HEK293 (cell line): ENCODE data around the gene ZCCHC8.

Source experiments
- IKZF3 ChIP-seq: fragments of 450-650 bp; IDR thresholded peaks from 2 replicates; pipeline ENCODE4 v1.5.0; 2018; ENCODE audit warnings: missing biosample characterization, mild to moderate bottlenecking, missing genetic modification characterization, moderate library complexity
- KLF10 ChIP-seq: fragments of 450-650 bp; IDR thresholded peaks from 2 replicates; pipeline ENCODE4 v1.5.1; 2018; ENCODE audit warnings: missing biosample characterization, mild to moderate bottlenecking, missing genetic modification characterization
- KLF7 ChIP-seq: fragments of 450-650 bp; formaldehyde crosslinking; IDR thresholded peaks from 2 replicates; pipeline ENCODE4 v1.5.1; 2016; ENCODE audit warnings: missing biosample characterization, missing genetic modification characterization, borderline replicate concordance
- MZF1 ChIP-seq: fragments of 450-650 bp; formaldehyde crosslinking; IDR thresholded peaks from 2 replicates; pipeline ENCODE4 v1.5.1; 2017; ENCODE audit warnings: missing biosample characterization, missing genetic modification characterization, borderline replicate concordance
- PATZ1 ChIP-seq: fragments of 450-650 bp; formaldehyde crosslinking; IDR thresholded peaks from 2 replicates; pipeline ENCODE4 v1.5.1; 2016; ENCODE audit warnings: missing biosample characterization, missing genetic modification characterization
- SCRT2 ChIP-seq: fragments of 450-650 bp; formaldehyde crosslinking; IDR thresholded peaks from 2 replicates; pipeline ENCODE4 v1.5.1; 2016; ENCODE audit warnings: missing biosample characterization, missing genetic modification characterization
- SP7 ChIP-seq: fragments of 450-650 bp; formaldehyde crosslinking; IDR thresholded peaks from 2 replicates; pipeline ENCODE4 v1.5.1; 2016; ENCODE audit warnings: missing biosample characterization, missing genetic modification characterization
- WT1 ChIP-seq: fragments of 450-650 bp; formaldehyde crosslinking; IDR thresholded peaks from 2 replicates; pipeline ENCODE4 v1.5.1; 2016; ENCODE audit warnings: missing biosample characterization, missing genetic modification characterization
- ZBTB8A ChIP-seq: fragments of 450-650 bp; formaldehyde crosslinking; IDR thresholded peaks from 2 replicates; pipeline ENCODE4 v1.5.1; 2016; ENCODE audit warnings: missing biosample characterization, missing genetic modification characterization
- ZEB2 ChIP-seq: fragments of 450-650 bp; formaldehyde crosslinking; IDR thresholded peaks from 2 replicates; pipeline ENCODE4 v1.5.1; 2016; ENCODE audit warnings: missing biosample characterization, missing genetic modification characterization
- ZNF10 ChIP-seq: fragments of 450-650 bp; formaldehyde crosslinking; IDR thresholded peaks from 2 replicates; pipeline ENCODE4 v1.5.1; 2017; ENCODE audit warnings: missing biosample characterization, missing genetic modification characterization
- ZNF112 ChIP-seq: fragments of 450-650 bp; formaldehyde crosslinking; IDR thresholded peaks from 2 replicates; pipeline ENCODE4 v1.5.0; 2017; ENCODE audit warnings: missing biosample characterization, missing genetic modification characterization
- ZNF335 ChIP-seq: fragments of 450-650 bp; formaldehyde crosslinking; conservative IDR thresholded peaks from 2 replicates; pipeline ENCODE4 v1.5.1; 2016; ENCODE audit warnings: missing biosample characterization, missing genetic modification characterization
- ZNF341 ChIP-seq: fragments of 450-650 bp; formaldehyde crosslinking; IDR thresholded peaks from 2 replicates; pipeline ENCODE4; 2016; ENCODE audit warnings: low read depth, missing biosample characterization, missing genetic modification characterization
- ZNF398 ChIP-seq: fragments of 450-650 bp; formaldehyde crosslinking; IDR thresholded peaks from 2 replicates; pipeline ENCODE4 v1.5.1; 2017; ENCODE audit warnings: missing biosample characterization, missing genetic modification characterization
- ZNF404 ChIP-seq: fragments of 450-650 bp; formaldehyde crosslinking; IDR thresholded peaks from 2 replicates; pipeline ENCODE4 v1.5.1; 2017; ENCODE audit warnings: missing biosample characterization, missing genetic modification characterization
- ZNF416 ChIP-seq: fragments of 450-650 bp; formaldehyde crosslinking; IDR thresholded peaks from 2 replicates; pipeline ENCODE4 v1.5.1; 2016; ENCODE audit warnings: missing biosample characterization, missing genetic modification characterization
- ZNF510 ChIP-seq: fragments of 450-650 bp; formaldehyde crosslinking; IDR thresholded peaks from 2 replicates; pipeline ENCODE4 v1.5.1; 2018; ENCODE audit warnings: mild to moderate bottlenecking, missing genetic modification characterization, missing biosample characterization; ENCODE audit not compliant: insufficient replicate concordance
- ZNF555 ChIP-seq: fragments of 450-650 bp; formaldehyde crosslinking; conservative IDR thresholded peaks from 2 replicates; pipeline ENCODE4 v1.5.1; 2017; ENCODE audit warnings: missing biosample characterization, mild to moderate bottlenecking, missing genetic modification characterization, inconsistent platforms
- ZNF561 ChIP-seq: fragments of 450-650 bp; IDR thresholded peaks from 2 replicates; pipeline ENCODE4 v1.5.1; 2018; ENCODE audit warnings: missing biosample characterization, missing genetic modification characterization, borderline replicate concordance
- ZNF610 ChIP-seq: fragments of 450-650 bp; formaldehyde crosslinking; IDR thresholded peaks from 2 replicates; pipeline ENCODE4 v1.5.1; 2016; ENCODE audit warnings: missing biosample characterization, missing genetic modification characterization, borderline replicate concordance
- ZNF626 ChIP-seq: fragments of 450-650 bp; sonication (Bioruptor Pico); formaldehyde crosslinking; IDR thresholded peaks from 2 replicates; pipeline ENCODE4 v1.5.1; 2018; ENCODE audit warnings: missing biosample characterization, missing genetic modification characterization, inconsistent platforms
- ZNF654 ChIP-seq: fragments of 450-650 bp; formaldehyde crosslinking; IDR thresholded peaks from 2 replicates; pipeline ENCODE4 v1.5.1; 2016; ENCODE audit warnings: low read depth, missing biosample characterization, missing genetic modification characterization
- ZNF692 ChIP-seq: fragments of 450-650 bp; formaldehyde crosslinking; IDR thresholded peaks from 2 replicates; pipeline ENCODE4 v1.5.1; 2016; ENCODE audit warnings: missing biosample characterization, missing genetic modification characterization
- ZNF701 ChIP-seq: fragments of 450-650 bp; formaldehyde crosslinking; IDR thresholded peaks from 2 replicates; pipeline ENCODE4 v1.5.1; 2016; ENCODE audit warnings: missing biosample characterization, missing genetic modification characterization
- ZNF792 ChIP-seq: fragments of 450-650 bp; formaldehyde crosslinking; IDR thresholded peaks from 2 replicates; pipeline ENCODE4 v1.5.1; 2016; ENCODE audit warnings: missing biosample characterization, missing genetic modification characterization
- ZXDB ChIP-seq: fragments of 450-650 bp; formaldehyde crosslinking; IDR thresholded peaks from 2 replicates; pipeline ENCODE4 v1.5.1; 2016; ENCODE audit warnings: missing biosample characterization, missing genetic modification characterization
- TF ChIP-seq, protein P1 (sequence below): fragments of 450-650 bp; formaldehyde crosslinking; IDR thresholded peaks from 2 replicates; pipeline ENCODE4 v1.5.1; 2016; ENCODE audit warnings: missing biosample characterization, missing genetic modification characterization, low read depth
- TF ChIP-seq, protein P2 (sequence below): fragments of 450-650 bp; formaldehyde crosslinking; IDR thresholded peaks from 2 replicates; pipeline ENCODE4 v1.5.1; 2017; ENCODE audit warnings: missing biosample characterization, missing genetic modification characterization
- TF ChIP-seq, protein P3 (sequence below): fragments of 450-650 bp; formaldehyde crosslinking; IDR thresholded peaks from 2 replicates; pipeline ENCODE4 v1.5.1; 2016; ENCODE audit warnings: missing biosample characterization, missing genetic modification characterization

Gene ZCCHC8

DNA sequence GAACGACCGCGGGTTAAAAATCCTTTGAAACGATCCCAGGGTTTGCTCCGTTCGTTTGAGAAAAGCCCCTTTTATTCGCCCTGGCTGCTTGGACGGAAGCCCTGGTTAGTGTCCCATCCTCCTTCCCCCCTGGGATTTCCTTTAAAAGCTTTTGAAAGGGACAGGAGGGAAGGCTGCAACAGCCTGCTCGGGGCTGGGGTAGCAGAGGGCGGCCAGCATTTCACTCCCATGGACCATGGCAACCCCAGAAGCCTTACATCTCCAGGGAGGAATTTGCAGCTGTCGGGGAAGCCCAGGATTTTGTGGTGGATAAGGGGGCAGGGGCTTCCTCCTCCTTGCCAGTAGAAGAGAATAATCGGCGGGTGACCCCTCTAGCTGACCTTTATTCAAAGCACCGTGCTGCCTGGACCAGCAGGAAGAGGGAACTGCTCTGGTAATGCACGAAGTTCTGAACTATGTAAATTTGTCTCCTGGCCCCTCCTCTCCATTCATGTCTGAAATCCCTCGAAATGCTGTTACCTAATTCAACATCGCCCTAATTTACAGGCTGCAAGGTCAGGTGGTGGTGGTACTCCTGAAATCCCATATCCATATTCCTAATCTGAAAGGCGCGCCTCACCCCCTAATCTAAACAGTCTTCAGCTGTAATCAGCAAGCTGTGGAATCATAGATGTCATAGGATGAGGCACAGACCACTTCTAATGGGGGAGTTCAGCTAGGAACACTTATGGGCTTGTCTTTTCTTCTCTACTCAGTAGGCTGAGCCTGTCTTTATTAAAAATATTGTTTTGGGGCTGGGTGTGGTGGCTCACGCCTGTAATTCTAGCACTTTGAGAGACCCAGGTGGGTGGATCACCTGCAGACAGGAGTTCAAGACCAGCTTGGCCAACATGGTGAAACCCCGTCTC lies 77.2 kb downstream of the ZCCHC8 start (continued):
- peak; percentile 68 for TF ChIP-seq SP7
- TF ChIP-seq, protein P1, sequence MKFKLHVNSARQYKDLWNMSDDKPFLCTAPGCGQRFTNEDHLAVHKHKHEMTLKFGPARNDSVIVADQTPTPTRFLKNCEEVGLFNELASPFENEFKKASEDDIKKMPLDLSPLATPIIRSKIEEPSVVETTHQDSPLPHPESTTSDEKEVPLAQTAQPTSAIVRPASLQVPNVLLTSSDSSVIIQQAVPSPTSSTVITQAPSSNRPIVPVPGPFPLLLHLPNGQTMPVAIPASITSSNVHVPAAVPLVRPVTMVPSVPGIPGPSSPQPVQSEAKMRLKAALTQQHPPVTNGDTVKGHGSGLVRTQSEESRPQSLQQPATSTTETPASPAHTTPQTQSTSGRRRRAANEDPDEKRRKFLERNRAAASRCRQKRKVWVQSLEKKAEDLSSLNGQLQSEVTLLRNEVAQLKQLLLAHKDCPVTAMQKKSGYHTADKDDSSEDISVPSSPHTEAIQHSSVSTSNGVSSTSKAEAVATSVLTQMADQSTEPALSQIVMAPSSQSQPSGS: peak; percentile 81
- TF ChIP-seq ZNF654: no peak
- TF ChIP-seq ZNF626 (tag by site-specific recombination): no peak
- no peak for TF ChIP-seq ZNF701
- TF ChIP-seq MZF1: no peak
- TF ChIP-seq ZNF398: peak; percentile 34; the same call in 1 of the 2 replicates
- TF ChIP-seq, protein P2, sequence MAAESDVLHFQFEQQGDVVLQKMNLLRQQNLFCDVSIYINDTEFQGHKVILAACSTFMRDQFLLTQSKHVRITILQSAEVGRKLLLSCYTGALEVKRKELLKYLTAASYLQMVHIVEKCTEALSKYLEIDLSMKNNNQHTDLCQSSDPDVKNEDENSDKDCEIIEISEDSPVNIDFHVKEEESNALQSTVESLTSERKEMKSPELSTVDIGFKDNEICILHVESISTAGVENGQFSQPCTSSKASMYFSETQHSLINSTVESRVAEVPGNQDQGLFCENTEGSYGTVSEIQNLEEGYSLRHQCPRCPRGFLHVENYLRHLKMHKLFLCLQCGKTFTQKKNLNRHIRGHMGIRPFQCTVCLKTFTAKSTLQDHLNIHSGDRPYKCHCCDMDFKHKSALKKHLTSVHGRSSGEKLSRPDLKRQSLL (tag by site-specific recombination): no peak
- TF ChIP-seq ZNF692: peak; percentile 14; the same call in 1 of the 2 replicates
- no peak for TF ChIP-seq ZNF416 (tag by site-specific recombination)
- no peak for TF ChIP-seq ZNF792
- no peak for TF ChIP-seq ZNF510 (tag by site-specific recombination)
- TF ChIP-seq ZNF341 (tag by site-specific recombination): peak; percentile 92
- TF ChIP-seq KLF7 (tag by site-specific recombination): no peak
- TF ChIP-seq WT1 (tag by site-specific recombination): 0 out of 2 replicates have a peak, but pooled peaks have one; percentile 60
- TF ChIP-seq ZNF561 (tag by site-specific recombination): 0 out of 2 replicates have a peak, but pooled peaks have one; percentile 74
- TF ChIP-seq, protein P3, sequence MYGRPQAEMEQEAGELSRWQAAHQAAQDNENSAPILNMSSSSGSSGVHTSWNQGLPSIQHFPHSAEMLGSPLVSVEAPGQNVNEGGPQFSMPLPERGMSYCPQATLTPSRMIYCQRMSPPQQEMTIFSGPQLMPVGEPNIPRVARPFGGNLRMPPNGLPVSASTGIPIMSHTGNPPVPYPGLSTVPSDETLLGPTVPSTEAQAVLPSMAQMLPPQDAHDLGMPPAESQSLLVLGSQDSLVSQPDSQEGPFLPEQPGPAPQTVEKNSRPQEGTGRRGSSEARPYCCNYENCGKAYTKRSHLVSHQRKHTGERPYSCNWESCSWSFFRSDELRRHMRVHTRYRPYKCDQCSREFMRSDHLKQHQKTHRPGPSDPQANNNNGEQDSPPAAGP (tag by site-specific recombination): peak; percentile 72
- no peak for TF ChIP-seq ZNF555 (tag by site-specific recombination)
- TF ChIP-seq ZBTB8A (tag by site-specific recombination): peak; percentile 78
- no peak for TF ChIP-seq ZNF112 (tag by site-specific recombination)
- 0 out of 2 replicates have a peak, but pooled peaks have one; percentile 37 for TF ChIP-seq ZNF10 (tag by site-specific recombination)
- peak; percentile 35; the same call in 1 of the 2 replicates for TF ChIP-seq KLF10 (tag by site-specific recombination)
- TF ChIP-seq ZNF404: no peak
- peak; percentile 14; the same call in 1 of the 2 replicates for TF ChIP-seq ZXDB
- TF ChIP-seq SCRT2 (tag by site-specific recombination): no peak
- peak; percentile 73 for TF ChIP-seq ZNF335
- TF ChIP-seq PATZ1 (tag by site-specific recombination): peak; percentile 30; the same call in 1 of the 2 replicates
- 0 out of 2 replicates have a peak, but pooled peaks have one; percentile 45 for TF ChIP-seq ZEB2
- TF ChIP-seq ZNF610 (tag by site-specific recombination): no peak
- peak; percentile 28; the same call in 1 of the 2 replicates for TF ChIP-seq IKZF3 (tag by site-specific recombination)
